Stomach (tissue), 4 donors: Measurements from ENCODE around the gene TAGLN2.

Source experiments
- POLR2AphosphoS5 ChIP-seq, 3 donors: sonication (generic); formaldehyde crosslinking; IDR thresholded peaks; one replicate each; pipeline ENCODE4 v1.6.1; 2016; ENCODE audit warnings: antibody characterized with exemption in 3 of 3
- TF ChIP-seq, protein P1 (sequence below), 7 experiments: fragments of 450-650 bp in 4 of 7; fragments of 200-600 bp in 3 of 7; sonication (generic) in 3 of 7; IDR thresholded peaks; one replicate each; pipeline ENCODE4 v1.5.1; 2016 to 2019; ENCODE audit warnings: antibody characterized with exemption in 7 of 7, control low read depth in 2 of 7, mild to moderate bottlenecking in 1 of 7

GRCh38 chr1:159914252-159915018, 10.9 kb downstream of the TAGLN2 start:
- TF ChIP-seq, protein P1, sequence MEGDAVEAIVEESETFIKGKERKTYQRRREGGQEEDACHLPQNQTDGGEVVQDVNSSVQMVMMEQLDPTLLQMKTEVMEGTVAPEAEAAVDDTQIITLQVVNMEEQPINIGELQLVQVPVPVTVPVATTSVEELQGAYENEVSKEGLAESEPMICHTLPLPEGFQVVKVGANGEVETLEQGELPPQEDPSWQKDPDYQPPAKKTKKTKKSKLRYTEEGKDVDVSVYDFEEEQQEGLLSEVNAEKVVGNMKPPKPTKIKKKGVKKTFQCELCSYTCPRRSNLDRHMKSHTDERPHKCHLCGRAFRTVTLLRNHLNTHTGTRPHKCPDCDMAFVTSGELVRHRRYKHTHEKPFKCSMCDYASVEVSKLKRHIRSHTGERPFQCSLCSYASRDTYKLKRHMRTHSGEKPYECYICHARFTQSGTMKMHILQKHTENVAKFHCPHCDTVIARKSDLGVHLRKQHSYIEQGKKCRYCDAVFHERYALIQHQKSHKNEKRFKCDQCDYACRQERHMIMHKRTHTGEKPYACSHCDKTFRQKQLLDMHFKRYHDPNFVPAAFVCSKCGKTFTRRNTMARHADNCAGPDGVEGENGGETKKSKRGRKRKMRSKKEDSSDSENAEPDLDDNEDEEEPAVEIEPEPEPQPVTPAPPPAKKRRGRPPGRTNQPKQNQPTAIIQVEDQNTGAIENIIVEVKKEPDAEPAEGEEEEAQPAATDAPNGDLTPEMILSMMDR (IDR thresholded peaks at IDR 0.05): no peak
- peak in 2 of 3 donors; percentile 7 to 50 for TF ChIP-seq POLR2AphosphoS5 (IDR thresholded peaks at IDR 0.05)
